GM12892 (cell line): ENCODE measurements around the gene IP6K3.

Source experiments
- POLR2A ChIP-seq: IDR thresholded peaks from 2 replicates; pipeline ENCODE4 v1.6.1; 2011; ENCODE audit warnings: low read depth, low read length, control low read depth
- TAF1 ChIP-seq: IDR thresholded peaks from 2 replicates; pipeline ENCODE4 v1.6.1; 2011; ENCODE audit warnings: low read depth, mild to moderate bottlenecking, control low read depth, low read length, borderline replicate concordance

- TF ChIP-seq TAF1 (no peak), POLR2A (no peak)
Observed at GRCh38 chr6:33676416-33677142, 70.1 kb downstream of the IP6K3 start.
